GM20000 (cell line): ENCODE data around the gene HSPG2.

Experiments
- DNase-seq: peaks from one replicate; pipeline ENCODE4 v3.0.0; 2012; ENCODE audit warnings: low spot score
- TF ChIP-seq, protein P1 (sequence below): IDR thresholded peaks from 2 replicates; pipeline ENCODE4 v1.5.1; 2012; ENCODE audit warnings: mild to moderate bottlenecking, control low read depth; ENCODE audit errors: extremely low read depth, missing control alignments

The HSPG2 gene

DNA sequence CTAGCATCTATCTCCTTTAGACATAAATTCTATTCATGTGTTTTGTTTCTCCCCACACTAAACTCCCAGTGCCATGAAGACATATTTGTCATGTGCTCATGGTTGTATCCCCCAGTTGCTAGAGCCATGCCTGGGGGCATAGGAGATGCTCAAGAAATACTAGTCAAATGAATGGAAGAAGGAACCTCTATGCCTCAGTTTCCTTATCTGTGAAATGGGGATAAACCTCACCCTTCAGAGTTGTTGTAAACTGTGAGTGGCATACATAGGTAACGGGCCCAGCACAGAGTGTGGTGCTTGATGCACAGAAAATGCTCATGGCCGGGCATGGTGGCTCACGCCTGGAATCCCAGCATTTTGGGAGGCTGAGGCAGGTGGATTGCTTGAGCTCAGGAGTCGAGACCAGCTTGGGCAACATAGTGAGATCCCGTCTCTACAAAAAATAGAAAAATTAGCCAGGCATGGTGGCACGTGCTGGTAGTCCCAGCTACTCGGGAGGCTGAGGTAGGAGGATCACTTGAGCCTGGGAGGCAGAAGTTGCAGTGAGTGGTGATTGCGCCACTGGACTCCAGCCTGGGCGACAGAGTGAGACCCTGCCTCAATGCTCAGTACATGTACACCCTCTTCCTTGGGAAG is 116.4 kb downstream of the HSPG2 start:
- TF ChIP-seq, protein P1, sequence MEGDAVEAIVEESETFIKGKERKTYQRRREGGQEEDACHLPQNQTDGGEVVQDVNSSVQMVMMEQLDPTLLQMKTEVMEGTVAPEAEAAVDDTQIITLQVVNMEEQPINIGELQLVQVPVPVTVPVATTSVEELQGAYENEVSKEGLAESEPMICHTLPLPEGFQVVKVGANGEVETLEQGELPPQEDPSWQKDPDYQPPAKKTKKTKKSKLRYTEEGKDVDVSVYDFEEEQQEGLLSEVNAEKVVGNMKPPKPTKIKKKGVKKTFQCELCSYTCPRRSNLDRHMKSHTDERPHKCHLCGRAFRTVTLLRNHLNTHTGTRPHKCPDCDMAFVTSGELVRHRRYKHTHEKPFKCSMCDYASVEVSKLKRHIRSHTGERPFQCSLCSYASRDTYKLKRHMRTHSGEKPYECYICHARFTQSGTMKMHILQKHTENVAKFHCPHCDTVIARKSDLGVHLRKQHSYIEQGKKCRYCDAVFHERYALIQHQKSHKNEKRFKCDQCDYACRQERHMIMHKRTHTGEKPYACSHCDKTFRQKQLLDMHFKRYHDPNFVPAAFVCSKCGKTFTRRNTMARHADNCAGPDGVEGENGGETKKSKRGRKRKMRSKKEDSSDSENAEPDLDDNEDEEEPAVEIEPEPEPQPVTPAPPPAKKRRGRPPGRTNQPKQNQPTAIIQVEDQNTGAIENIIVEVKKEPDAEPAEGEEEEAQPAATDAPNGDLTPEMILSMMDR = no peak
- DNase-seq = no peak

DNA sequence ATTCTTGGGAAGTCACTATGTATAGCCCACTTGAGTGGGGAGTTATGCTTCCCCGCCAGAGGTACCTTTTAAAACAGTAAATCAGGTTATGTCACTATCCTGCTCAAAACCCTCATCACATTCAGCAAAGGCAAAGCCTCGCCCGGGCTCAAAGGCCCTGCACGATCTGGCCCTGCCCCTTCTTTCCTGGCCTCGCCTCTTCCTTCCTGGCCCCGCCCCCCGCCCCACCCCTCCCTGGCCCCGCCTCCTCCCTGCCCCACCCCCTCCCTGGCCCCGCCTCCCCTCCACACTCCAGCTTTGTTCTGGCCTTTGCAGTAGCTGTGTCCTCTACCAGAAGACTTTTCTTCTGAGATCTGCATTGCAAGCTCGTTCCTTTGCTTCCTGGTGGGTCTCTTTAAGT is 118.5 kb downstream of the HSPG2 start:
- DNase-seq = peak; percentile 89

DNA sequence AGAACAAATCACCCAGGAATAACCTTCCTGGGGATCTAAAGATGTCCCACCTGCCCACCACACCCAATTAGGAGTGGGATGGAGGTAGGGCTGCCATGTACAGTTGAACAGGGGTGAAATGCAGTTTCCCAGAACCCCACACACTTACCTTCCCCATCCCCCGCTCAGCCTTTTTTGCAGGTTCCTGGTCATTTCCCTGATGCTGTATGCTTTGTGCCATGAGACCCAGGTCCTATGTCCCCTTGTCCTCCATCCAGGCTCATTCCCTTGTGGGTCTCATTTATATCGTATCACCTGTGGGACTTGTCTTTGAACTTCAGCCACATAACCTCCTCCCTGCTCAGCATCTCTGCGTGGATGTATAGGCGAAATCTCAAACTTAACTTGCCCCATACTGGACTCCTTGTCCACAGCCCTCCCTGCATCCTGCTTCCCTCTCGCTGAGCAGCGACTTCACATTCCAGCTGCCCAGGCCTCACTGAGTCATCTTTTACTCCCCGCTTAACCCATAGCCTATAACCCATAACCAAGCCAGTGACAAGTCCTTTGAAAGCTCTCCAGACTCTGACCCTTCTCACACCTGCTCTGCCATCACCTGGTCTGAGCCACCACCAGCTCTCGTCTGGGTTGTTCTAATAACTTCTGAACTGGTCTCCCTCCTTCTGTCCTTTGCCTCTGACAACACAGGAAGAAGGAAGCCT is 120.4 kb downstream of the HSPG2 start:
- TF ChIP-seq, protein P1 = no peak
- DNase-seq = peak; percentile 15

More for the DNA sequence above, 118.5 kb downstream of the HSPG2 start:
- TF ChIP-seq, protein P1 = no peak

DNA sequence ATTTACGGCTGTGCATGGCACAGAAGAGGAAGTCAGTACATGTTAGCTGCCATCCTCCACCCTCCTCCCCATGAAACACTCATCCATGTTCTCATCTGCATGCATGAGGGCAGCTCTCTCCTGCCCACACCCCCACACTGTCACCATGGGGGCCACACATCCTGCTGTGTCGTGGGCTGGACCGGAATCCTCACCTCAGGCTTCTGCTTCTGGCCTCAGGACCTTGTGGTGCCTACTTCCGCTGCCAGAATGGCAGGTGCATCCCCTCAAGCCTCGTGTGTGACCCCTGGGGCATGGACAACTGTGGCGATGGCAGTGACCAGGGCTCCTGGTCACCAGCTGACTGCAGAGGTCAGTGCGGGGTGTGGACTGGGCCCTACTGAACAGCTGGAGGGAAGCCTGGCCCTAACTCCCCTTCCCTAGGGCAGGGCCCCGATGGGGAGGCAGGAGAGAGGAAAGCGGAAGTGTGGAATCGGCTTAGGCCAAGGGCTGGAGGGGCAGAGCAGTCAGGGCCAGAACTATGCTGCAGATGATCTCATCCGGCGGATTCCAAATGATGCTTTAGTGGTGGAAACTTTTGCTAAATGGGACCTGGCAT is 121.3 kb downstream of the HSPG2 start:
- TF ChIP-seq, protein P1 = no peak
- peak; percentile 49 for DNase-seq

DNA sequence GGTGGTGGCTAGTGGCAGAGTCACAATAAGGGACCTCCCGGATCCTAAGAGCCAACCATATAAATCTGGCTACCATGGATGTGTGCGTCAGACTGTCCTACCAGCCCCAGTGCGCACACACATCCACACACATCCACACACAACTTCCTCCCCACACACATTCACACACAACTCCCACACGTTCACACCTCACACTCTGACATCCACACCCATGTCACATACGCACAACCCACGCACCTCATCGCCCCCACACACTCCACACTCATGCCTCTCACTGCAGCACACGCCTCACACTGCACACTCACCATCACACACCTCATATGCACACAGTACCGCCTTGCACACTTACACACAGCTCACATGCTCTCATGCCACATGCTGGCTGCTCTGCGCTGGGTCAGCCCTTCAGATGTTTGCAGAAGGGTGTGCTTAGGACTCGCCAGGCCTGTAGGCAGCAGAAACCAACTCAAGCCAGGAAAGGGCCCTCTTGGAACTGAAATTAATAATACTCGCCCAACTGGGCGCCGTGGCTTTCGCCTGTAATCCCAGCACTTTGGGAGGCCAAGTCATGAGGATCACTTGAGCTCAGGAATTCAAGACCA is 122.0 kb downstream of the HSPG2 start:
- TF ChIP-seq, protein P1 = no peak
- peak; percentile 16 for DNase-seq

DNA sequence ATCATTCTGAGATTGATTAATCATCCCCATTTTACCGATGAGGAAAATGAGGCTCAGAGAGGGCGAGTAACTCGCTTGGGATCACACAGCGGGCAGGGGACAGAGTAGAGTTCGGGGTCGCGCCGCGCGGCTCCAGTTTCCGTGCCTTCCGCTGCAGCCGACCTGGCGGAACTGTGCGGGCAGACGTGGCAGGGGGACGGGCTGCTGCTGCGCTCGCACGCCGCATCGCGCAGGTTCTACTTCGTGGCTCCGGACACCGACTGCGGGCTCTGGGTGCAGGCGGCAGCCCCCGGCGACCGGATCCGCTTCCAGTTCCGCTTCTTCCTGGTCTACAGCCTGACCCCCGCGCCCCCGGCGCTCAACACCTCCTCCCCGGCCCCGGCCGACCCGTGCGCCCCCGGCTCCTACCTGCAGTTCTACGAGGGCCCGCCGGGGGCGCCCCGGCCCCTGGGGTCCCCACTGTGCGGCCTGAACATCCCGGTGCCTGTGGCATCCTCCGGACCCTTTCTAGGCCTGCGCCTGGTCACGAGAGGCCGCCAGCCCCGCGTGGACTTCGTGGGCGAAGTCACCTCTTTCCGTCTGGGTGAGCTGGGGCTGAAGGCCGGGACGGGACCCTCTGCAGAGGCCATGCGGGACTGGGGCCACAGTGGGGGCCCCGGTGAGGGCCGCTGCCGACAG is 122.7 kb downstream of the HSPG2 start:
- peak; percentile 88 for DNase-seq

More for the DNA sequence above, 122.7 kb downstream of the HSPG2 start:
- TF ChIP-seq, protein P1 = peak; percentile 41
